WTC11 (cell line): ENCODE measurements around the gene CNPY3. TPM values are rescaled to one million over a fixed set of nuclear protein-coding genes. Genes with fewer than 3 reads are reported as not detected.

Source experiments
- ATAC-seq: fragments of 200-7000 bp; cut with Tn5 transposase; 2 replicates; pipeline ENCODE4 v1.10.0; 2021; ENCODE audit warnings: mild to moderate bottlenecking, moderate library complexity
- CTCF ChIA-PET: fragments of 300-600 bp; sonication (Branson Sonifier 250); formaldehyde crosslinking; loops from one replicate; lab custom pipeline; 2021; ENCODE audit warnings: antibody characterized with exemption; lab: Charles Lee
- POLR2A ChIA-PET: fragments of 350-600 bp; sonication (Branson Sonifier 250); formaldehyde crosslinking; loops from one replicate; lab custom pipeline; 2021; ENCODE audit warnings: antibody characterized with exemption; lab: Charles Lee
- DNase-seq: peaks from one replicate; pipeline ENCODE4 v3.0.0; 2021; ENCODE audit warnings: low spot score
- H3K27ac Mint-ChIP-seq: 2 replicates; pipeline ENCODE4 v1.8.0; 2021; ENCODE audit warnings: mixed read lengths
- H3K27me3 Mint-ChIP-seq: 2 replicates; pipeline ENCODE4 v1.8.0; 2021; ENCODE audit warnings: low read depth, mild to moderate bottlenecking, moderate library complexity, mixed read lengths
- H3K36me3 Mint-ChIP-seq: 2 replicates; pipeline ENCODE4 v1.8.0; 2021; ENCODE audit warnings: mixed read lengths
- H3K4me1 Mint-ChIP-seq: 2 replicates; pipeline ENCODE4 v1.8.0; 2022; ENCODE audit warnings: mixed read lengths
- H3K4me3 Mint-ChIP-seq: 2 replicates; pipeline ENCODE4 v1.8.0; 2021; ENCODE audit warnings: mild to moderate bottlenecking, moderate library complexity, mixed read lengths
- H3K9me3 Mint-ChIP-seq: 2 replicates; pipeline ENCODE4 v1.8.0; 2021; ENCODE audit warnings: mixed read lengths
- E2F1 ChIP-seq: sonication (generic); formaldehyde crosslinking; IDR thresholded peaks from 2 replicates; pipeline ENCODE4 v1.8.0; 2022; ENCODE audit warnings: mild to moderate bottlenecking, missing genetic modification reagents
- E2F4 ChIP-seq: sonication (generic); formaldehyde crosslinking; IDR thresholded peaks from 2 replicates; pipeline ENCODE4 v1.8.1; 2022; ENCODE audit warnings: low read depth, mild to moderate bottlenecking, moderate library complexity, missing genetic modification reagents, borderline replicate concordance
- GRHL2 ChIP-seq: fragments of 250-450 bp; sonication (Bioruptor Pico); IDR thresholded peaks from 2 replicates; pipeline ENCODE4 v1.8.0; 2022; ENCODE audit warnings: mild to moderate bottlenecking, moderate library complexity; ENCODE audit not compliant: insufficient replicate concordance, severe bottlenecking
- IRF2 ChIP-seq: sonication (generic); formaldehyde crosslinking; IDR thresholded peaks from 2 replicates; pipeline ENCODE4 v1.8.0; 2022; ENCODE audit warnings: low read depth, missing genetic modification reagents, borderline replicate concordance
- NFYB ChIP-seq: sonication (generic); formaldehyde crosslinking; conservative IDR thresholded peaks from 2 replicates; pipeline ENCODE4 v1.8.0; 2022; ENCODE audit warnings: low read depth, missing genetic modification reagents
- PRDM15 ChIP-seq: sonication (generic); formaldehyde crosslinking; IDR thresholded peaks from 2 replicates; pipeline ENCODE4 v1.8.0; 2022; ENCODE audit warnings: missing genetic modification reagents
- PRRX2 ChIP-seq: fragments of 250-450 bp; sonication (Bioruptor Pico); IDR thresholded peaks from 2 replicates; pipeline ENCODE4 v1.8.0; 2021; ENCODE audit warnings: mild to moderate bottlenecking
- SP1 ChIP-seq: sonication (generic); formaldehyde crosslinking; conservative IDR thresholded peaks from 2 replicates; pipeline ENCODE4 v1.8.1; 2022; ENCODE audit warnings: missing genetic modification reagents
- USF2 ChIP-seq: sonication (generic); formaldehyde crosslinking; IDR thresholded peaks from 2 replicates; pipeline ENCODE4 v1.8.1; 2023; ENCODE audit warnings: mild to moderate bottlenecking, missing genetic modification reagents, moderate library complexity
- ZBTB21 ChIP-seq: sonication (generic); formaldehyde crosslinking; IDR thresholded peaks from 2 replicates; pipeline ENCODE4 v1.8.1; 2023; ENCODE audit warnings: mild to moderate bottlenecking, missing genetic modification reagents, borderline replicate concordance
- ZNF219 ChIP-seq: sonication (generic); formaldehyde crosslinking; IDR thresholded peaks from 2 replicates; pipeline ENCODE4 v1.8.0; 2023; ENCODE audit warnings: missing genetic modification reagents, mild to moderate bottlenecking, borderline replicate concordance
- ZNF232 ChIP-seq: sonication (generic); formaldehyde crosslinking; IDR thresholded peaks from 2 replicates; pipeline ENCODE4 v1.8.0; 2022; ENCODE audit warnings: mild to moderate bottlenecking, missing genetic modification reagents
- ZNF263 ChIP-seq: sonication (generic); formaldehyde crosslinking; IDR thresholded peaks from 2 replicates; pipeline ENCODE4 v1.8.1; 2022; ENCODE audit warnings: low read depth, mild to moderate bottlenecking, moderate library complexity, missing genetic modification reagents
- total RNA-seq: library from RNA; stranded (reverse); gene quantifications from 3 replicates; pipeline ENCODE4 v1.2.3, GENCODE V29; 2021
- TF ChIP-seq, protein P1 (sequence below): sonication (generic); formaldehyde crosslinking; conservative IDR thresholded peaks from 2 replicates; pipeline ENCODE4 v1.8.1; 2023; ENCODE audit warnings: mild to moderate bottlenecking, low read depth, missing genetic modification reagents, moderate library complexity

The CNPY3 gene
- total RNA-seq, 1 experiment from 2014 or later: 67.0 TPM

DNA sequence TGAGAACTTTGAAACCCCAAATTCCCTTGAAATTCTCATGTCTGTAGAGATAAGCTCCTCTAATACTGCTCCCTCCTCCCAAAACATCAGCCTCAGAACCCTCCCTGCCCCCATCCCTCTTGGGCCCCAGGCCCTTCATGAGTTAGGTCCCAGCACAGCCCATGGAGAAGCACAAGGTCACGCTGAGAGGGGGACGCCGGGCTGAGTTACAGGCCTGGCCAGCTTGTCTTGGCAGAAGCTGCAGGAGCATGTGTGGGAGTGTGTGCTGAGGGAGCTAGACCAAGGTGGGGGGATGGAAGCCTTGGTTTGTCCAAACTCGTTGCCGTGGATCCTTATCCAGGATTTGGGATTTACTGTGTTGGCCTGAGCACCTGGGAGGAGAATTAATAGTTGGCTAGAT, 21.9 kb upstream of the CNPY3 start:
- DNase-seq (no peak), ATAC-seq (no peak)
- Mint-ChIP-seq H3K36me3 (no peaks in the 10 kb centered on the region), H3K27ac (no peak overlapping the region), H3K4me3 (no peak overlapping the region), H3K27me3 (no peaks in the 10 kb centered on the region; the same call in 1 of the 2 replicates), H3K9me3 (no peaks in the 10 kb centered on the region), H3K4me1 (peaks cover 5% of the 10 kb centered on the region)
- CTCF ChIA-PET: no interaction called here
- TF ChIP-seq SP1 (CRISPR knock-in tag): no peak
- no peak for TF ChIP-seq ZNF219 (CRISPR knock-in tag)
- no peak for TF ChIP-seq NFYB (CRISPR knock-in tag)
- no peak for TF ChIP-seq IRF2 (CRISPR knock-in tag)
- TF ChIP-seq ZNF263 (CRISPR knock-in tag): no peak
- no peak for TF ChIP-seq E2F1 (CRISPR knock-in tag)
- TF ChIP-seq, protein P1, sequence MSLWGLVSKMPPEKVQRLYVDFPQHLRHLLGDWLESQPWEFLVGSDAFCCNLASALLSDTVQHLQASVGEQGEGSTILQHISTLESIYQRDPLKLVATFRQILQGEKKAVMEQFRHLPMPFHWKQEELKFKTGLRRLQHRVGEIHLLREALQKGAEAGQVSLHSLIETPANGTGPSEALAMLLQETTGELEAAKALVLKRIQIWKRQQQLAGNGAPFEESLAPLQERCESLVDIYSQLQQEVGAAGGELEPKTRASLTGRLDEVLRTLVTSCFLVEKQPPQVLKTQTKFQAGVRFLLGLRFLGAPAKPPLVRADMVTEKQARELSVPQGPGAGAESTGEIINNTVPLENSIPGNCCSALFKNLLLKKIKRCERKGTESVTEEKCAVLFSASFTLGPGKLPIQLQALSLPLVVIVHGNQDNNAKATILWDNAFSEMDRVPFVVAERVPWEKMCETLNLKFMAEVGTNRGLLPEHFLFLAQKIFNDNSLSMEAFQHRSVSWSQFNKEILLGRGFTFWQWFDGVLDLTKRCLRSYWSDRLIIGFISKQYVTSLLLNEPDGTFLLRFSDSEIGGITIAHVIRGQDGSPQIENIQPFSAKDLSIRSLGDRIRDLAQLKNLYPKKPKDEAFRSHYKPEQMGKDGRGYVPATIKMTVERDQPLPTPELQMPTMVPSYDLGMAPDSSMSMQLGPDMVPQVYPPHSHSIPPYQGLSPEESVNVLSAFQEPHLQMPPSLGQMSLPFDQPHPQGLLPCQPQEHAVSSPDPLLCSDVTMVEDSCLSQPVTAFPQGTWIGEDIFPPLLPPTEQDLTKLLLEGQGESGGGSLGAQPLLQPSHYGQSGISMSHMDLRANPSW: no peak
- TF ChIP-seq GRHL2 (CRISPR knock-in tag): no peak
- POLR2A ChIA-PET: no interaction called here

DNA sequence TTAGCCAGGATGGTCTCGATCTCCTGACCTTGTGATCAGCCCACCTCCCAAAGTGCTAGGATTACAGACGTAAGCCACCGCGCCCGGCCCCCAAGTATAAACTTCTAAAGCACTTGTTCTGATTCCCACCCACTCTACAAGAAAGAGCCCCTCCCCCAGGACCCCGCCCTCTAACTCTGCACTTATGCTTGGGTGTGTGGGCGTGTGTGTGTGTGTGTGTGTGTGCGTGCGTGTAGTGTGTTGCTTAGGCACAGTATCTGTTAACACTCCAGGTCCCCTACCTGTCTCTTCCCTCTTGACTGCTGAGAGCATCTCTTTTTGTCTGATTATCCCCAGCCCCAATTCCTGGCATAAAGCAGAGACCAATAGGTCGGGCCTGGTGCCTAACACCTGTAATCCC, 19.4 kb upstream of the CNPY3 start:
- Mint-ChIP-seq H3K27ac (no peak overlapping the region), H3K4me3 (no peak overlapping the region), H3K9me3 (no peaks in the 10 kb centered on the region), H3K27me3 (no peaks in the 10 kb centered on the region; the same call in none of the 2 replicates), H3K36me3 (no peaks in the 10 kb centered on the region), H3K4me1 (peaks cover 5% of the 10 kb centered on the region)
- TF ChIP-seq E2F4 (no peak), USF2 (CRISPR knock-in tag) (no peak), ZNF232 (no peak), PRRX2 (no peak), E2F1 (CRISPR knock-in tag) (no peak), ZBTB21 (CRISPR knock-in tag) (no peak), PRDM15 (CRISPR knock-in tag) (no peak)
- ChIA-PET POLR2A (interaction anchor here (0.5 to 2.1 kb wide), 4 partner anchors 19 to 238 kb away, joined by 3 to 35 read pairs (median 6); partner anchors contain the start of genes CNPY3 and TBCC), CTCF (interaction anchor here (0.7 to 2.2 kb wide), 6 partner anchors 16 to 1412 kb away, joined by 3 to 9 read pairs (median 4); partner anchors contain the start of genes PPP2R5D and UBR2)
- DNase-seq (no peak), ATAC-seq (no peak)
